Measurements from ENCODE around the gene ZNF662. TPM values are rescaled to one million over a fixed set of nuclear protein-coding genes. Genes with fewer than 3 reads are reported as not detected.

Gene ZNF662
- total RNA-seq, 1 donor from 2014 or later: 0.42 TPM

DNA sequence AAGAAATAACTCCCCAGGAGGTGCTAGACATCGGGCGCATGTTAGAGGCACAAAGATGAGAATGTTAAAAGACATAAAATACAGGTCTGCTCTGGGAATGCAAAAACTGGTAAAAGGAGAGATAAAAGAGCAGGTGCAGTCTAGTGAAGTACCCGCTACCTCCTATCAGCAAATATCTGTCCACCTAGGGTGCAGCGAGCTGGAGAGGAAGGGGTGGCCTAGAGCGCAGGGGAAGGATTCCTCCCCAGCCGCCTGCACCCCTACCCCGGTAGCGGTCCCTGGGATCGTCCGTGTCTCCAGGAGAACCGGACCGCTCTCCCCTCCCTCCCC, 237 bp upstream of the ZNF662 start:
- ChIA-PET CTCF (no interaction called here), POLR2A (no interaction called here)
- Mint-ChIP-seq H3K27ac (no peak overlapping the region), H3K4me1 (peaks cover 6% of the 10 kb centered on the region), H3K4me3 (peak overlapping the region; percentile 29), H3K27me3 (peaks cover 55% of the 10 kb centered on the region), H3K36me3 (ENCODE audit: low read depth) (no peaks in the 10 kb centered on the region), H3K9me3 (peaks cover 10% of the 10 kb centered on the region)
- intact Hi-C loops (cut with micrococcal nuclease): no loop called here
- no peak for ATAC-seq (ENCODE audit: low read depth)
- TF ChIP-seq, protein P1, sequence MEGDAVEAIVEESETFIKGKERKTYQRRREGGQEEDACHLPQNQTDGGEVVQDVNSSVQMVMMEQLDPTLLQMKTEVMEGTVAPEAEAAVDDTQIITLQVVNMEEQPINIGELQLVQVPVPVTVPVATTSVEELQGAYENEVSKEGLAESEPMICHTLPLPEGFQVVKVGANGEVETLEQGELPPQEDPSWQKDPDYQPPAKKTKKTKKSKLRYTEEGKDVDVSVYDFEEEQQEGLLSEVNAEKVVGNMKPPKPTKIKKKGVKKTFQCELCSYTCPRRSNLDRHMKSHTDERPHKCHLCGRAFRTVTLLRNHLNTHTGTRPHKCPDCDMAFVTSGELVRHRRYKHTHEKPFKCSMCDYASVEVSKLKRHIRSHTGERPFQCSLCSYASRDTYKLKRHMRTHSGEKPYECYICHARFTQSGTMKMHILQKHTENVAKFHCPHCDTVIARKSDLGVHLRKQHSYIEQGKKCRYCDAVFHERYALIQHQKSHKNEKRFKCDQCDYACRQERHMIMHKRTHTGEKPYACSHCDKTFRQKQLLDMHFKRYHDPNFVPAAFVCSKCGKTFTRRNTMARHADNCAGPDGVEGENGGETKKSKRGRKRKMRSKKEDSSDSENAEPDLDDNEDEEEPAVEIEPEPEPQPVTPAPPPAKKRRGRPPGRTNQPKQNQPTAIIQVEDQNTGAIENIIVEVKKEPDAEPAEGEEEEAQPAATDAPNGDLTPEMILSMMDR (IDR thresholded peaks at IDR 0.05): no peak
- no peak for DNase-seq

DNA sequence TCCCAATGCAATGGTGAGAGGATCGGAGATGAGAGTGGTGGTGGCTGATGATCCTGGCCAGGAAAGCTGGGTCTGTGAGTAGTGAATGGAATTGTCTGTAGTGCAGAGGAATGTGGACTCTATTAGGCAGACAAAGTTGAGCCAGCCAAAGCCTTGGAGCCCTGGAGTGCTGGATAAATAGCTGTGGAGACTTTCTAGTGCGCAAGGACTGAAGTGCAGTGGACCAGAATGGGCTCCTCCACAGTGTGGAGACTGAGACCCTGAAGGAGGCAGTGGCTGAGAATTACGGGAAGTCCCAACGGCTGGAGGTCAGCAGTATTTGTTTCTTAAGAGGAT, 874 bp downstream of the ZNF662 start:
- DNase-seq (no peak), ATAC-seq (ENCODE audit: low read depth) (no peak)
- no peaks in the 10 kb centered on the region for H3K36me3 Mint-ChIP-seq (ENCODE audit: low read depth)
- no peak overlapping the region for H3K27ac Mint-ChIP-seq
- intact Hi-C loops (cut with micrococcal nuclease): no loop called here
- no peak overlapping the region for H3K4me3 Mint-ChIP-seq
- peaks cover 55% of the 10 kb centered on the region for H3K27me3 Mint-ChIP-seq
- CTCF ChIA-PET: no interaction called here
- H3K9me3 Mint-ChIP-seq: peaks cover 10% of the 10 kb centered on the region
- POLR2A ChIA-PET: no interaction called here
- peaks cover 6% of the 10 kb centered on the region for H3K4me1 Mint-ChIP-seq
- TF ChIP-seq, protein P1 (IDR thresholded peaks at IDR 0.05): no peak

DNA sequence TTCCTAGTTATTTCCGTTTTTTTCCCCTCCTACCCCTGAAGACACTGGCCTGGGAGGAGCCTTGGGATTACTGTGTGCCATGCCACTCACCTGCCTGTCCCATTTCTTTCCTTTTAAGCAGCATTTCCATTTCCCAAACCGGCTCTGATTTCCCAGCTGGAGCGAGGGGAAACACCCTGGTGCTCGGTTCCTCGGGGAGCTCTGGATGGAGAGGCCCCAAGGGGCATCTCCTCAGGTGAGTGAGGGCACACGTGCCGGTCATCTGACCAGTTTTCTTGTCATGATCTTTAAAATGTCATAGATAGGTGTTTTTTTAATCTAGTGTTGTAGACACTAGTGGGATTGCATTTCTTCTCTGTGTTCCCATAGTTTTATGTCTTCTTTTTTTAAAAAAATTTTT, 2.7 kb downstream of the ZNF662 start:
- ChIA-PET POLR2A (no interaction called here), CTCF (no interaction called here)
- H3K4me3 Mint-ChIP-seq: no peak overlapping the region
- intact Hi-C loops (cut with micrococcal nuclease): no loop called here
- peaks cover 6% of the 10 kb centered on the region for H3K4me1 Mint-ChIP-seq
- ATAC-seq (ENCODE audit: low read depth) (no peak), DNase-seq (no peak)
- H3K9me3 Mint-ChIP-seq: peaks cover 10% of the 10 kb centered on the region
- H3K36me3 Mint-ChIP-seq (ENCODE audit: low read depth): no peaks in the 10 kb centered on the region
- peaks cover 44% of the 10 kb centered on the region for H3K27me3 Mint-ChIP-seq
- no peak overlapping the region for H3K27ac Mint-ChIP-seq
- TF ChIP-seq, protein P1 (IDR thresholded peaks at IDR 0.05): no peak

DNA sequence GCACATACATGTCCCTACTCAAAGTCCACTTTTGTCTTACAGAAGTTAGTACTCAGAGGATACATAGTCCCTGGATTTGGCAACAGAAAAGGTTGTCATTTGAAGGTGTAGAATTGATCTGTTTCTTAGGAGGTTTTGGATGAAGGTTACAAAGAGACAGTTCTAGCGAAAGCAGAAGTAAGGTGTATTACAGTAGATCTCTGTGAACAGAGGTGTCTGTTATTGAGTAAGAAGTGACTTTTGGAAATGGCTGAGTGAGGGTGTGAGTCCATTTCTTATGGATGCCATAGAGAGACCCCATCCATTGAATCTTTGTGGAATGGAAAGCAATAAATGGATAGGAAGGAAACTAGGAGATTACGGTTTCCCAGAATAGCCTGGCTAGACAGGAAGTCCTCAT, 5.6 kb downstream of the ZNF662 start:
- Mint-ChIP-seq H3K27ac (no peak overlapping the region), H3K27me3 (peaks cover 22% of the 10 kb centered on the region), H3K4me3 (no peak overlapping the region), H3K4me1 (peaks cover 2% of the 10 kb centered on the region), H3K36me3 (ENCODE audit: low read depth) (peaks cover 5% of the 10 kb centered on the region), H3K9me3 (peaks cover 26% of the 10 kb centered on the region)
- POLR2A ChIA-PET: no interaction called here
- DNase-seq (no peak), ATAC-seq (ENCODE audit: low read depth) (no peak)
- TF ChIP-seq, protein P1 (IDR thresholded peaks at IDR 0.05): no peak
- intact Hi-C loops (cut with micrococcal nuclease): no loop called here
- CTCF ChIA-PET: no interaction called here

DNA sequence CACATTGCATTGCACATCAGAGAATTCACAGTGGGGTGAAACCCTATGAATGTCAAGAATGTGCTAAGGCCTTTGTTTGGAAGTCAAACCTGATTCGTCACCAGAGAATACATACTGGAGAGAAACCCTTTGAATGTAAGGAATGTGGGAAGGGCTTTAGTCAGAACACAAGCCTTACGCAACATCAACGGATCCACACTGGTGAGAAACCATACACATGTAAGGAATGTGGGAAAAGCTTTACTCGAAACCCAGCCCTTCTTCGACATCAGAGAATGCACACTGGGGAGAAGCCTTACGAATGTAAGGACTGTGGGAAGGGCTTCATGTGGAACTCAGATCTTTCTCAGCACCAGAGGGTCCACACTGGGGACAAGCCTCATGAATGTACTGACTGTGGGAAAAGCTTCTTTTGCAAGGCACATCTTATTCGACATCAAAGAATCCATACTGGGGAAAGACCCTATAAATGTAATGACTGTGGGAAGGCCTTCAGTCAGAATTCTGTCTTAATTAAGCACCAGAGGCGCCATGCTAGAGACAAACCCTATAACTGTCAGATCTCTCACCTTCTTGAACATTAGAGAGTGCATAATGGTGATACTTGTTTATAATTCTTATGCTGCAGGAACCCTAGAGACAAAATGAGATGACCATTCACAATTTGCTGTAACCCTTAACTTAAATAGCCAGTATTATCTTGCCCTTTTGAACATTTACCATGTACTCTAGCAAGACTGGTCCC, 9.0 kb downstream of the ZNF662 start:
- ChIA-PET POLR2A (no interaction called here), CTCF (no interaction called here)
- Mint-ChIP-seq H3K36me3 (ENCODE audit: low read depth) (peaks cover 5% of the 10 kb centered on the region), H3K9me3 (peaks cover 36% of the 10 kb centered on the region), H3K4me3 (no peak overlapping the region), H3K4me1 (no peaks in the 10 kb centered on the region), H3K27ac (no peak overlapping the region), H3K27me3 (peaks cover 3% of the 10 kb centered on the region)
- TF ChIP-seq, protein P1 (IDR thresholded peaks at IDR 0.05): no peak
- ATAC-seq (ENCODE audit: low read depth) (no peak), DNase-seq (no peak)
- intact Hi-C loops (cut with micrococcal nuclease): no loop called here

All from activated B cell treated with CpG ODN at 0.5 μM for 24 hours (primary cell).